RWPE2 (cell line): Measurements from ENCODE around the gene SHISA7.

Experiments
- ATAC-seq: fragments of 200-7000 bp; cut with Tn5 transposase; 3 replicates; pipeline ENCODE4 v1.9.1; 2021; ENCODE audit warnings: low read depth
- DNase-seq: peaks from one replicate; pipeline ENCODE4 v3.0.0-alpha.2; 2020; ENCODE audit warnings: low spot score
- H3K27ac ChIP-seq: fragments of 450-650 bp; 2 replicates; pipeline ENCODE4 v1.5.1; 2017; ENCODE audit warnings: mild to moderate bottlenecking; ENCODE audit not compliant: poor library complexity, severe bottlenecking
- H3K27me3 ChIP-seq: fragments of 250-450 bp; sonication (Bioruptor Pico); 2 replicates; pipeline ENCODE4 v1.5.1; 2021; ENCODE audit warnings: mild to moderate bottlenecking, moderate library complexity; ENCODE audit not compliant: insufficient read depth, poor library complexity, severe bottlenecking
- H3K36me3 ChIP-seq: fragments of 250-450 bp; sonication (Bioruptor Pico); 2 replicates; pipeline ENCODE4 v1.5.1; 2020; ENCODE audit warnings: low read depth, mild to moderate bottlenecking, moderate library complexity
- H3K4me1 ChIP-seq: fragments of 250-450 bp; sonication (Bioruptor Pico); 2 replicates; pipeline ENCODE4 v1.5.1; 2021; ENCODE audit warnings: mild to moderate bottlenecking, moderate library complexity; ENCODE audit not compliant: insufficient read depth, poor library complexity, severe bottlenecking
- H3K4me3 ChIP-seq: fragments of 250-450 bp; sonication (Bioruptor Pico); 2 replicates; pipeline ENCODE4 v1.5.1; 2021; ENCODE audit warnings: mild to moderate bottlenecking, moderate library complexity; ENCODE audit not compliant: severe bottlenecking
- H3K9me3 ChIP-seq: fragments of 250-450 bp; sonication (Bioruptor Pico); 2 replicates; pipeline ENCODE4 v1.5.1; 2021; ENCODE audit warnings: mild to moderate bottlenecking, moderate library complexity; ENCODE audit not compliant: severe bottlenecking
- TF ChIP-seq, protein P1 (sequence below): fragments of 450-650 bp; IDR thresholded peaks from one replicate; pipeline ENCODE4 v1.5.1; 2017; ENCODE audit warnings: mild to moderate bottlenecking, moderate library complexity; ENCODE audit not compliant: poor library complexity, severe bottlenecking

SHISA7 gene

DNA sequence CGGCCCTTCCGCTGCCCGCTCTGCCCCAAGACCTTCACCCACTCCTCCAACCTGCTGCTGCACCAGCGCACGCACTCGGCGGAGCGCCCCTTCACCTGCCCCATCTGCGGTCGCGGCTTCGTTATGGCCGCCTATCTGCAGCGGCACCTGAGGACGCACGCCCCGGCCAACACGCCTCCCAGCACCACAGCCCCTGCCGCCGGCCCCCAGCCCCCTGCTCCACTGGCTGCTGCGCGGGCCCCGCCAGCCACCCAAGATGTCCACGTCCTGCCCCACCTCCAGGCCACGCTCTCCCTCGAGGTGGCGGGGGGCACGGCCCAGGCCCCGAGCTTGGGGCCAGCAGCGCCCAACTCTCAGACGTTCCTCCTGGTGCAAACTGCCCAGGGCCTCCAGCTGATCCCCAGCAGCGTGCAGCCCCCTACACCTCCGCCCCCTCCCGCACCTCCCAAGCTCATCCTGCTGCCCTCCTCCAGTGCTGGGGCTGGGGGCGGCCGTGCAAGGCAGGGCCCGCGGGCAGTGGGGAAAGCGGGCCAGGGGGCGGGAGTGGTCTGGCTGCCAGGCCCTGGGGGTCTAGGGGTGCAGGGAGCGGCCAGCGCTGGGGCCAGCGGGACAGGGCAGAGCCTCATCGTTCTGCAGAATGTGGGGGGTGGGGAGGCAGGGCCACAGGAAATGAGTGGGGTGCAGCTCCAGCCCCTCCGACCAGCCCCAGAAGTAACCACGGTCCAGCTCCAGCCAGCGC, 40.0 kb upstream of the SHISA7 start:
- Histone ChIP-seq H3K27me3 (no peaks in the 10 kb centered on the region), H3K4me1 (peaks cover 12% of the 10 kb centered on the region), H3K27ac (no peak overlapping the region), H3K36me3 (no peaks in the 10 kb centered on the region), H3K4me3 (no peak overlapping the region), H3K9me3 (no peaks in the 10 kb centered on the region)
- DNase-seq (peak; percentile 67), ATAC-seq (no peak)
- TF ChIP-seq, protein P1, sequence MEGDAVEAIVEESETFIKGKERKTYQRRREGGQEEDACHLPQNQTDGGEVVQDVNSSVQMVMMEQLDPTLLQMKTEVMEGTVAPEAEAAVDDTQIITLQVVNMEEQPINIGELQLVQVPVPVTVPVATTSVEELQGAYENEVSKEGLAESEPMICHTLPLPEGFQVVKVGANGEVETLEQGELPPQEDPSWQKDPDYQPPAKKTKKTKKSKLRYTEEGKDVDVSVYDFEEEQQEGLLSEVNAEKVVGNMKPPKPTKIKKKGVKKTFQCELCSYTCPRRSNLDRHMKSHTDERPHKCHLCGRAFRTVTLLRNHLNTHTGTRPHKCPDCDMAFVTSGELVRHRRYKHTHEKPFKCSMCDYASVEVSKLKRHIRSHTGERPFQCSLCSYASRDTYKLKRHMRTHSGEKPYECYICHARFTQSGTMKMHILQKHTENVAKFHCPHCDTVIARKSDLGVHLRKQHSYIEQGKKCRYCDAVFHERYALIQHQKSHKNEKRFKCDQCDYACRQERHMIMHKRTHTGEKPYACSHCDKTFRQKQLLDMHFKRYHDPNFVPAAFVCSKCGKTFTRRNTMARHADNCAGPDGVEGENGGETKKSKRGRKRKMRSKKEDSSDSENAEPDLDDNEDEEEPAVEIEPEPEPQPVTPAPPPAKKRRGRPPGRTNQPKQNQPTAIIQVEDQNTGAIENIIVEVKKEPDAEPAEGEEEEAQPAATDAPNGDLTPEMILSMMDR, result no peak

DNA sequence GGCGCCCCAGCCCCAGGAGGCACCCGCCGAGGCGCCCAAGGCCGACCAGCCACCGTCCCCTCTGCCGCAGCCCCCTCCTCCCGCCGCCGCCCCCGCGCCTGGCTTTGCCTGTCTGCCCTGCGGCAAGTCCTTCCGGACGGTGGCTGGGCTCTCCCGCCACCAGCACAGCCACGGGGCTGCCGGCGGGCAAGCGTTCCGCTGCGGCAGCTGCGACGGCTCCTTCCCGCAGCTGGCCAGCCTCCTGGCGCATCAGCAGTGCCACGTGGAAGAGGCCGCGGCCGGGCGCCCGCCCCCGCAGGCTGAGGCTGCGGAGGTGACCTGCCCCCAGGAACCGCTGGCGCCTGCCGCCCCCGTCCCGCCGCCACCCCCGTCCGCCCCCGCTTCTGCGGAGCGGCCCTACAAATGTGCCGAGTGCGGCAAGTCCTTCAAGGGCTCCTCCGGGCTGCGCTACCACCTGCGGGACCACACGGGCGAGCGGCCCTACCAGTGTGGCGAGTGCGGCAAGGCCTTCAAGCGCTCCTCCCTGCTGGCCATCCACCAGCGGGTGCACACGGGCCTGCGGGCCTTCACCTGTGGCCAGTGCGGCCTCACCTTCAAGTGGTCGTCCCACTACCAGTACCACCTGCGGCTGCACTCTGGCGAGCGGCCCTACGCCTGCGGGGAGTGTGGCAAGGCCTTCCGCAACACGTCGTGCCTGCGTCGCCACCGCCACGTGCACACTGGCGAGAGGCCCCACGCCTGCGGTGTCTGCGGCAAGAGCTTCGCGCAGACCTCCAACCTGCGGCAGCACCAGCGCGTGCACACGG, 39.3 kb upstream of the SHISA7 start:
- Histone ChIP-seq H3K27me3 (no peaks in the 10 kb centered on the region), H3K27ac (no peak overlapping the region), H3K36me3 (no peaks in the 10 kb centered on the region), H3K9me3 (no peaks in the 10 kb centered on the region), H3K4me1 (peaks cover 11% of the 10 kb centered on the region), H3K4me3 (no peak overlapping the region)
- DNase-seq, result peak; percentile 61
- TF ChIP-seq, protein P1, result no peak
- no peak for ATAC-seq

DNA sequence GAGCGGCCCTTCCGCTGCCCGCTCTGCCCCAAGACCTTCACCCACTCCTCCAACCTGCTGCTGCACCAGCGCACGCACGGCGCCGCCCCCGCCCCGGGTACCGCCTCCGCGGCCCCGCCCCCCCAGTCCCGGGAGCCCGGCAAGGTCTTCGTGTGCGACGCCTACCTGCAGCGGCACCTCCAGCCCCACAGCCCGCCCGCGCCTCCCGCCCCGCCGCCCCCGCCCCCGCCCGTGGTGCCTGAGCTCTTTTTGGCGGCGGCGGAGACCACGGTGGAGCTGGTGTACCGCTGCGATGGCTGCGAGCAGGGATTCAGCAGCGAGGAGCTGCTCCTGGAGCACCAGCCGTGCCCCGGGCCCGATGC, 38.7 kb upstream of the SHISA7 start:
- peaks cover 5% of the 10 kb centered on the region for H3K4me1 ChIP-seq
- TF ChIP-seq, protein P1, result no peak

DNA sequence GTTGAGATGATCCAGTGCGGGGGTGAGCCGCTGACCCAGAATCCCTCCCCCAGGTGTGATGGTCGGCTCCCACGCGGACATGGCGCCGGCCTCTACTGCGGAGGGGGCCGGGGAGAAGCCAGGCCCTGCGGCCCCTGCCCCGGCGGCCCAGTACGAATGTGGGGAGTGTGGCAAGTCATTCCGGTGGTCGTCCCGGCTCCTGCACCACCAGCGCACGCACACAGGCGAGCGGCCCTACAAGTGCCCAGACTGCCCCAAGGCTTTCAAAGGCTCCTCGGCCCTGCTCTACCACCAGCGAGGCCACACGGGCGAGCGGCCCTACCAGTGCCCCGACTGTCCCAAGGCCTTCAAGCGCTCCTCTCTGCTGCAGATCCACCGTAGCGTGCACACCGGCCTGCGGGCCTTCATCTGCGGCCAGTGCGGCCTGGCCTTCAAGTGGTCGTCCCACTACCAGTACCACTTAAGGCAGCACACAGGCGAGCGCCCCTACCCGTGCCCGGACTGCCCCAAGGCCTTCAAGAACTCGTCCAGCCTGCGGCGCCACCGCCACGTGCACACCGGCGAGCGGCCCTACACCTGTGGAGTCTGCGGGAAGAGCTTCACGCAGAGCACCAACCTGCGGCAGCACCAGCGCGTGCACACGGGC, 38.2 kb upstream of the SHISA7 start:
- TF ChIP-seq, protein P1, result no peak
- Histone ChIP-seq H3K27ac (no peak overlapping the region), H3K36me3 (no peaks in the 10 kb centered on the region), H3K27me3 (no peaks in the 10 kb centered on the region), H3K9me3 (no peaks in the 10 kb centered on the region), H3K4me3 (no peak overlapping the region), H3K4me1 (peaks cover 5% of the 10 kb centered on the region)
- DNase-seq (peak; percentile 57), ATAC-seq (no peak)

More for the DNA sequence above, 38.7 kb upstream of the SHISA7 start:
- H3K4me3 ChIP-seq, result no peak overlapping the region
- no peak for ATAC-seq
- H3K27ac ChIP-seq, result no peak overlapping the region
- H3K27me3 ChIP-seq, result no peaks in the 10 kb centered on the region
- no peak for DNase-seq
- no peaks in the 10 kb centered on the region for H3K9me3 ChIP-seq
- H3K36me3 ChIP-seq, result no peaks in the 10 kb centered on the region
